Mesenchymal stem cell (in vitro differentiated cells and primary cell): Measurements from ENCODE around the gene RPS23.

Experiments used
- DNase-seq: peaks from one replicate; pipeline ENCODE4 v3.0.0-alpha.2; 2013
- H2AFZ ChIP-seq: one replicate; pipeline ENCODE4 v1.6.1; 2013; ENCODE audit warnings: low read depth, mild to moderate bottlenecking, control low read depth, inconsistent platforms, low read length, moderate library complexity
- H2AK5ac ChIP-seq: 2 replicates; pipeline ENCODE4 v1.6.1; 2013; ENCODE audit warnings: low read length, moderate library complexity, mild to moderate bottlenecking, inconsistent platforms; ENCODE audit not compliant: severe bottlenecking
- H2BK120ac ChIP-seq: one replicate; pipeline ENCODE4 v1.6.1; 2013; ENCODE audit warnings: low read depth, mild to moderate bottlenecking, inconsistent platforms, low read length, moderate library complexity
- H2BK12ac ChIP-seq, 2 experiments: one replicate each; pipeline ENCODE4 v1.6.1; 2013; ENCODE audit warnings: inconsistent platforms in 2 of 2, low read length in 2 of 2, mild to moderate bottlenecking in 2 of 2, moderate library complexity in 2 of 2, control low read depth in 1 of 2
- H2BK15ac ChIP-seq: one replicate; pipeline ENCODE4 v1.6.1; 2013; ENCODE audit warnings: mild to moderate bottlenecking, low read depth, inconsistent platforms; ENCODE audit not compliant: poor library complexity, severe bottlenecking
- H2BK5ac ChIP-seq: 2 replicates; pipeline ENCODE4 v1.6.1; 2013; ENCODE audit warnings: low read depth, mild to moderate bottlenecking, low read length, control low read depth, inconsistent platforms; ENCODE audit not compliant: poor library complexity, severe bottlenecking
- H3K14ac ChIP-seq, 2 experiments: one replicate each; pipeline ENCODE4 v1.6.1; 2013; ENCODE audit warnings: inconsistent platforms in 2 of 2, low read length in 2 of 2, control low read depth in 1 of 2, mild to moderate bottlenecking in 1 of 2, moderate library complexity in 1 of 2
- H3K18ac ChIP-seq, 2 experiments: one replicate each; pipeline ENCODE4 v1.6.1; 2013; ENCODE audit warnings: inconsistent platforms in 2 of 2, low read length in 2 of 2, control low read depth in 1 of 2, low read depth in 1 of 2, mild to moderate bottlenecking in 1 of 2
- H3K23ac ChIP-seq, 2 experiments: one replicate each; pipeline ENCODE4 v1.6.1; 2013; ENCODE audit warnings: inconsistent platforms in 2 of 2, low read length in 2 of 2, mild to moderate bottlenecking in 2 of 2, moderate library complexity in 2 of 2, control low read depth in 1 of 2
- H3K27ac ChIP-seq: 2 replicates; pipeline ENCODE4 v1.5.1; 2013; ENCODE audit warnings: mild to moderate bottlenecking, moderate library complexity, low read length, control low read depth, inconsistent platforms; ENCODE audit not compliant: poor library complexity, severe bottlenecking
- H3K27me3 ChIP-seq, 2 experiments: 2 replicates each; pipeline versions ENCODE4 v1.6.1 to v1.7.0; 2013; ENCODE audit warnings: low read length in 2 of 2, mild to moderate bottlenecking in 2 of 2, moderate library complexity in 2 of 2, control low read depth in 1 of 2, inconsistent platforms in 1 of 2; ENCODE audit not compliant: control insufficient read depth in 1 of 2, insufficient read depth in 1 of 2
- H3K36me3 ChIP-seq, 2 experiments: 2 replicates each; pipeline versions ENCODE4 v1.6.1 to v1.7.0; 2013; ENCODE audit warnings: low read length in 2 of 2, control low read depth in 1 of 2, inconsistent platforms in 1 of 2, low read depth in 1 of 2, mild to moderate bottlenecking in 1 of 2; ENCODE audit not compliant: insufficient read depth in 2 of 2, control insufficient read depth in 1 of 2
- H3K4ac ChIP-seq, 2 experiments: one replicate each; pipeline ENCODE4 v1.6.1; 2013; ENCODE audit warnings: inconsistent platforms in 2 of 2, low read length in 2 of 2, mild to moderate bottlenecking in 2 of 2, moderate library complexity in 2 of 2, control low read depth in 1 of 2, low read depth in 1 of 2
- H3K4me1 ChIP-seq: 2 replicates; pipeline ENCODE4 v1.6.1; 2013; ENCODE audit warnings: low read depth, low read length, control low read depth; ENCODE audit not compliant: control insufficient read depth, insufficient read depth
- H3K4me2 ChIP-seq: 2 replicates; pipeline ENCODE4 v1.6.1; 2013; ENCODE audit warnings: low read length, mild to moderate bottlenecking, inconsistent platforms; ENCODE audit not compliant: poor library complexity, severe bottlenecking
- H3K4me3 ChIP-seq, 2 experiments: 2 replicates each; pipeline versions ENCODE4 v1.5.1 to v1.7.0; 2013; ENCODE audit warnings: low read length in 2 of 2, mild to moderate bottlenecking in 2 of 2, control low read depth in 1 of 2, low read depth in 1 of 2; ENCODE audit not compliant: insufficient read depth in 1 of 2
- H3K79me1 ChIP-seq: replicated peaks from 2 replicates; pipeline ENCODE4 v1.6.1; 2013; ENCODE audit warnings: mild to moderate bottlenecking, control low read depth, low read length, inconsistent platforms; ENCODE audit not compliant: poor library complexity, severe bottlenecking
- H3K9ac ChIP-seq: 2 replicates; pipeline ENCODE4 v1.7.0; 2013; ENCODE audit warnings: mild to moderate bottlenecking, low read length, moderate library complexity
- H3K9me3 ChIP-seq: 2 replicates; pipeline ENCODE4 v1.7.0; 2013; ENCODE audit warnings: mild to moderate bottlenecking, low read length; ENCODE audit not compliant: control insufficient read depth
- H4K8ac ChIP-seq: one replicate; pipeline ENCODE4 v1.6.1; 2013; ENCODE audit warnings: inconsistent platforms, mild to moderate bottlenecking, low read length, moderate library complexity
- H4K91ac ChIP-seq: one replicate; pipeline ENCODE4 v1.6.1; 2013; ENCODE audit warnings: mild to moderate bottlenecking, low read length, inconsistent platforms
- WGBS: methylation state at CpG from one replicate; pipeline ENCODE4 v1.1.7; 2013; ENCODE audit warnings: mixed read lengths; 5-methylcytosine and 5-hydroxymethylcytosine counted together

The RPS23 gene

GRCh38 chr5:82259172-82259800 is 18.9 kb downstream of the RPS23 start:
- H3K4me1 ChIP-seq = no peaks in the 10 kb centered on the region

DNA sequence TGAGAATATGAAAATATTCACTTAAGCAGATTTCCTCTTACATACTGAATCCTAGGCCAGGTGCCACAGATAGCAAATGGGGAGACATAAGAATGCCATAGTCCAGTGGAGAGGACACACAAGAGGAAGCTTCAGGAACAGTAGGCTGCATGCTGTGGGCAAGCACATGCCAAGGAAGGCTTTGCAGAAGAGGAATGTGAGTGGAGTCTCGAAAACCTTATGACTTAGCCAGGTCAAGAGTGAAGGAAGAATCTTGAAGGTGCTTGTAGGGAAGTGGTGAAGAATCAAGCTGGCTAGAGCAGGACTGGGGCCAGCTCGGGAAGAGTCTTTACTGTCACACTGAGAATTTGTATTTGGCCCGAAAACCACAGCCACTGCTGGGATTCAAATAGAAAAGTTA is 20.4 kb downstream of the RPS23 start:
- no peak overlapping the region for H2BK120ac ChIP-seq
- H4K8ac ChIP-seq = no peak overlapping the region
- no peak overlapping the region for H2BK5ac ChIP-seq
- 94% methylated on average over 1 of the region's 3 CpGs for WGBS
- no peaks in the 10 kb centered on the region for H3K79me1 ChIP-seq
- H3K27ac ChIP-seq = no peak overlapping the region
- H2AFZ ChIP-seq = no peak overlapping the region
- no peaks in the 10 kb centered on the region for H3K36me3 ChIP-seq
- H3K27me3 ChIP-seq = no peaks in the 10 kb centered on the region
- no peak overlapping the region for H3K4me3 ChIP-seq
- H3K9ac ChIP-seq = no peak overlapping the region
- no peak overlapping the region for H3K23ac ChIP-seq
- no peak overlapping the region for H4K91ac ChIP-seq
- H2AK5ac ChIP-seq = no peak overlapping the region
- no peak for DNase-seq
- H3K4me2 ChIP-seq = no peak overlapping the region
- peak overlapping the region in 1 of 2 experiments; percentile 2 for H3K18ac ChIP-seq
- no peak overlapping the region for H3K14ac ChIP-seq
- no peak overlapping the region for H2BK12ac ChIP-seq
- no peaks in the 10 kb centered on the region for H3K9me3 ChIP-seq
- no peak overlapping the region for H3K4ac ChIP-seq
- H3K4me1 ChIP-seq = no peaks in the 10 kb centered on the region
- H2BK15ac ChIP-seq = no peak overlapping the region

More at GRCh38 chr5:82259172-82259800, 18.9 kb downstream of the RPS23 start:
- Histone ChIP-seq H4K8ac (no peak overlapping the region), H3K79me1 (peaks cover under 1% of the 10 kb centered on the region), H4K91ac (no peak overlapping the region), H2BK12ac (no peak overlapping the region), H3K9ac (no peak overlapping the region), H3K4me2 (no peak overlapping the region), H3K4me3 (no peak overlapping the region), H2BK5ac (no peak overlapping the region), H3K27me3 (no peaks in the 10 kb centered on the region), H3K9me3 (no peaks in the 10 kb centered on the region), H3K36me3 (no peaks in the 10 kb centered on the region), H3K18ac (no peak overlapping the region), H2BK120ac (no peak overlapping the region), H3K27ac (no peak overlapping the region), H3K4ac (no peak overlapping the region), H3K14ac (no peak overlapping the region), H2AFZ (no peak overlapping the region), H2AK5ac (no peak overlapping the region), H3K23ac (no peak overlapping the region), H2BK15ac (no peak overlapping the region)
- peak; percentile 49 for DNase-seq
- 98% methylated on average over 3 of the region's 3 CpGs for WGBS

DNA sequence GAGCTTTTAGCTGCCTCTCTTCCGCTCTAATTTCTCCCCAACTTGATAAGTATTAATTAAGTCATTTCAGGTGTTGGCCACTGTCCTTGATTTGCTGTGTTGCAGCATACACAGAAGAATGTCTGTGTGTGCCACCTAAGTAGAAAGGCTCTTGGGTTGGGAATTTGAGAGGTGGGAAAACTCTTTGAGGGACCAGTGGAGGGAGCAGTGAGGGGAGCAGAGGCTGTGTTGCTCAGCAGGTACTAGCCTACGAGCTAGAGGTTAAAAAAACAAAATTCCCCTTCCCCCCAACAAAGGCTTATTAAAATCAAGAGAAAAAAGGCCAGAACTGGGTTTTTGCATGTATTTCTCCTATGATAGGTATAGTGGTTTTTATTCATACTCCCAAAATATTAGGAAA is 20.9 kb downstream of the RPS23 start:
- Histone ChIP-seq H2AK5ac (no peak overlapping the region), H3K27me3 (no peaks in the 10 kb centered on the region), H2BK15ac (no peak overlapping the region), H3K36me3 (no peaks in the 10 kb centered on the region), H3K4me2 (no peak overlapping the region), H4K8ac (no peak overlapping the region), H3K4ac (no peak overlapping the region), H3K4me1 (no peaks in the 10 kb centered on the region), H4K91ac (no peak overlapping the region), H2BK120ac (no peak overlapping the region), H3K4me3 (no peak overlapping the region), H3K79me1 (no peaks in the 10 kb centered on the region), H3K18ac (no peak overlapping the region), H3K27ac (no peak overlapping the region), H2BK12ac (no peak overlapping the region), H3K23ac (no peak overlapping the region), H3K9me3 (no peaks in the 10 kb centered on the region), H3K9ac (no peak overlapping the region), H2BK5ac (no peak overlapping the region), H2AFZ (no peak overlapping the region), H3K14ac (no peak overlapping the region)
- DNase-seq = no peak
- WGBS = 100% methylated on average over 1 of the region's 2 CpGs

DNA sequence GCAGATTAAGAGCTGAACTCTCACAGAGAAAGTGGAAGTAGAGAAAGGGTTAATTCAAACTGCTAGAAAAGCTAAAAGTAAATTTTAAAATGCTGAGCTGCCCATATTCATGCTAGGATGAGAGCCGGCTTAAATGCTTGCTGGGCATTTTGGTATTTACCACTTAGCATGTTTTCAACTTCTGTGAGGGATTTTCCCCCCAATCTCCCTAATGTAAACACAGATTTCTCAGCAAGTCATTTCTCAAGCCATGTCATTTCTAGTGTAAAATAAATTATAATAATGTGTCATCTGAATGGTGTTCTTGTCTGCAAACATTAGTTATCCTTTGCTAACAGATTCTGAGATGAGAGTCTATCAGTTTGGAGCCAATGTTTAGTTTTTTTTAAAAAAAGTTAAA is 22.3 kb downstream of the RPS23 start:
- H3K4me3 ChIP-seq = no peak overlapping the region
- no peak overlapping the region for H3K18ac ChIP-seq
- no peak overlapping the region for H4K91ac ChIP-seq
- H3K27me3 ChIP-seq = no peaks in the 10 kb centered on the region
- H3K4me1 ChIP-seq = no peaks in the 10 kb centered on the region
- no peak overlapping the region for H2AFZ ChIP-seq
- H3K9ac ChIP-seq = no peak overlapping the region
- H2AK5ac ChIP-seq = no peak overlapping the region
- no peak overlapping the region for H4K8ac ChIP-seq
- H3K4ac ChIP-seq = no peak overlapping the region
- H2BK15ac ChIP-seq = no peak overlapping the region
- H3K23ac ChIP-seq = no peak overlapping the region
- no peaks in the 10 kb centered on the region for H3K9me3 ChIP-seq
- no peak overlapping the region for H2BK120ac ChIP-seq
- WGBS = 29% methylated on average over 1 of the region's 1 CpG
- no peaks in the 10 kb centered on the region for H3K79me1 ChIP-seq
- no peak overlapping the region for H3K4me2 ChIP-seq
- peak; percentile 50 for DNase-seq
- no peak overlapping the region for H2BK12ac ChIP-seq
- H3K27ac ChIP-seq = no peak overlapping the region
- no peak overlapping the region for H3K14ac ChIP-seq
- H2BK5ac ChIP-seq = no peak overlapping the region
- H3K36me3 ChIP-seq = no peaks in the 10 kb centered on the region
